Activated naive CD8-positive, alpha-beta T cell treated with anti-CD3 and anti-CD28 coated beads, Interleukin-2, amount 50 U/mL, for 16 hours (primary cell): ENCODE results near the gene TLNRD1.

ENCODE experiments used
- DNase-seq: peaks from one replicate; pipeline ENCODE4 v3.0.0-alpha.2; 2020; ENCODE audit warnings: low read depth, low spot score

TLNRD1 gene

DNA sequence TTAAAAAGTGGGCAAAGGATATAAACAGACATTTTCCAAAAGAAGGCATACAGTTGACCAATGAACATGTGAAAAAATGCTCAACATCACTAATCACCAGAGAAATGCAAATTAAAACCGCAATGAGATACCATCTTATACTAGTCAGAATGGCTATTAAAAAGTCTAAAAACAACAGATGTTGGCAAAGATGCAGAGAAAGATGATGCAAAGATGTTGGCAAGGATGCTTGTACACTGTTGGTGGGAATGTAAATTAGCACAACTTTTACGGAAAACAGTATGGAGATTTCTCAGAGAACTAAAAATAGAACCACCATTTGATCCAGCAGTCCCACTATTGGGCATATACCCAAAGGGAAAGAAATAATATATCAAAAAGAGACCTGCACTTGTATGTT is 53.5 kb downstream of the TLNRD1 start:
- DNase-seq = no peak
